Right lobe of liver (tissue), 4 donors: Measurements from ENCODE around the gene HK1.

ENCODE experiments used
- CTCF ChIP-seq, 4 donors: fragments of 200-600 bp in 3 of 4; fragments of 450-650 bp in 1 of 4; IDR thresholded peaks; one replicate each; pipeline versions ENCODE4 v1.5.1 to v1.8.0; 2016 to 2022; ENCODE audit warnings: antibody characterized with exemption in 4 of 4, mild to moderate bottlenecking in 2 of 4
- POLR2A ChIP-seq: fragments of 450-650 bp; IDR thresholded peaks from one replicate; pipeline ENCODE4 v1.6.1; 2017; ENCODE audit warnings: antibody characterized with exemption, mild to moderate bottlenecking
- donor health status: DM: no; HTN: no; CAD: no.
- donor health status: DM: no; HTN: no; CAD: no.
- donor health status: DM: no; HTN: yes; CAD: no.

- TF ChIP-seq CTCF (IDR thresholded peaks at IDR 0.05) (no peak), POLR2A (no peak)
Measured at GRCh38 chr10:69425511-69426298, 147.4 kb downstream of the HK1 start.
